Activated CD4-positive, alpha-beta T cell treated with anti-CD3 and anti-CD28 coated beads, Interleukin-2, amount 50 U/mL, for 24 hours (primary cell): Measurements from ENCODE around the gene HCN2.

Source experiments
- DNase-seq, 2 donors: peaks; one replicate each; pipeline ENCODE4 v3.0.0-alpha.2; 2020; ENCODE audit warnings: low read depth in 1 of 2, low spot score in 1 of 2

The HCN2 gene

GRCh38 chr19:570937-571565 lies 18.6 kb upstream of the HCN2 start:
- peak in 1 of 2 donors; percentile 31 for DNase-seq

DNA sequence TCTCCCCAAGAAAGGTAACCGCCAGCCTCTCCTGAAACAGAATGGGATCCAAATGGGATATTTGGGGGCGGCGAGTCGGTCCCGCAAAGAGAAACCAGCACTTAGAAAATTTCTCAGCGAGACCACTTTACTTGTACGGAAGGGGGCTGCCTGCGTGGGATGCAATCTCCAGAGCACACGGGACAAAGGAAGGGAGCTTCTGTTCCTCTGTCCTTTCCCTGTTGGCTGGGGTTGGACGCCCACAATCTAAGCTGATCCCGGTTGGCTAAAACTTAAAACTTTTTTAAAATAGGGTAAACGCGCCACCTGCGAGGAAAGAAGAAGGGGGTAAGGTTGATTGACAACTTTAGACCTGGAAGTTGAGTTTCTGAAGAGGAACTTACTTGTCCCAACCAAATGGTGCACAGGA lies 18.1 kb upstream of the HCN2 start:
- no peak for DNase-seq

DNA sequence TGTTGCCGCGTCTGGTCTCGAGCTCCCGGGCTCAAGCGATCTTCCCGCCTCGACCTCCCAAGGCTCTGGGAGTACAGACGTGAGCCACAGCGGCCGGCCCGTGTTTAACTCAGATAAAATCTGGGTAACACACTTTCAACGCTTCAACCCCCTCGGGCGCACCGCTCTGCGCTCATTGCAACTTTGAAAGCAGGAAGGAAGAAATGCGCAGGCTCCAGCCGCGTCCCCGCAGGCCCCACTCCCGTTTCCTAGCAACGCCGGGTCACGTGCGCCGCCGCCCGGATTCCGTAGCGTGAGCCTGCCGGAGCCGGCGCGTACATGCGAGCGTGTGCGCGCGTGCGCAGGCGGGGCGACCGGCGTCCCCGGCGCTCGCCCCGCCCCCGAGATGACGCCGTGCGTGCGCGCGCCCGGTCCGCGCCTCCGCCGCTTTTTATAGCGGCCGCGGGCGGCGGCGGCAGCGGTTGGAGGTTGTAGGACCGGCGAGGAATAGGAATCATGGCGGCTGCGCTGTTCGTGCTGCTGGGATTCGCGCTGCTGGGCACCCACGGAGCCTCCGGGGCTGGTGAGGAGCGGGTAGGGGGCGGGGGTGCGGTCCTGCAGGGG lies 17.4 kb upstream of the HCN2 start, which contains the start of gene BSG:
BSG (plus strand) TSS at position 457 of the 603 bp plus-strand sequence; CDS start at position 496, 39 bp downstream.
- DNase-seq: peak; percentile 90 to 97

GRCh38 chr19:572743-573518 lies 16.8 kb upstream of the HCN2 start:
- DNase-seq: no peak

GRCh38 chr19:573519-573825 lies 16.2 kb upstream of the HCN2 start:
- DNase-seq: no peak

GRCh38 chr19:574658-575526 lies 14.8 kb upstream of the HCN2 start:
- no peak for DNase-seq

GRCh38 chr19:575527-576506 lies 13.9 kb upstream of the HCN2 start:
- DNase-seq: no peak

- DNase-seq: no peak
Measured at GRCh38 chr19:576768-577438, 12.8 kb upstream of the HCN2 start.

GRCh38 chr19:577439-578392 lies 12.0 kb upstream of the HCN2 start:
- no peak for DNase-seq

- no peak for DNase-seq
Measured at GRCh38 chr19:579111-579841, 10.4 kb upstream of the HCN2 start.

- DNase-seq: no peak
Measured at GRCh38 chr19:579842-580155, 9.9 kb upstream of the HCN2 start.

DNA sequence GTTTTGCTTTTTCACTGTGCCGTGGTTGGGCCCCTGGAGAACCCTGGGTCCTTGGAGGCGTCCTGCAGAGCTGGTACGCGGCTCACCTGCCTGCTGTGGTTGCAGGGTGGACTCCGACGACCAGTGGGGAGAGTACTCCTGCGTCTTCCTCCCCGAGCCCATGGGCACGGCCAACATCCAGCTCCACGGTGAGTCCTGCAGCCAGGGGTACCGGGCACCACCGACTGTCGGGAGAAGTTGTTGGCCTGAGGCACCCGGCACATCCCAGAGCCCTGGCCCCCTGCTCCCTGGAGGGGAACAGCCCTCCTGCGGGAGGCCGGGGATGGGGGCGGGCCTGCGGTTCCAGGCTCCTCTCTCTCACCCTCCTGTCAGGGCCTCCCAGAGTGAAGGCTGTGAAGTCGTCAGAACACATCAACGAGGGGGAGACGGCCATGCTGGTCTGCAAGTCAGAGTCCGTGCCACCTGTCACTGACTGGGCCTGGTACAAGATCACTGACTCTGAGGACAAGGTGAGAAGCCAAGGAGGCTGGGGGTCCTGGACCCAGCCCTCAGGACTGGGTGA lies 9.3 kb upstream of the HCN2 start:
- DNase-seq: no peak

- DNase-seq: no peak
Measured at GRCh38 chr19:581399-582111, 8.1 kb upstream of the HCN2 start.

GRCh38 chr19:582497-583197 lies 7.0 kb upstream of the HCN2 start:
- DNase-seq: no peak

DNA sequence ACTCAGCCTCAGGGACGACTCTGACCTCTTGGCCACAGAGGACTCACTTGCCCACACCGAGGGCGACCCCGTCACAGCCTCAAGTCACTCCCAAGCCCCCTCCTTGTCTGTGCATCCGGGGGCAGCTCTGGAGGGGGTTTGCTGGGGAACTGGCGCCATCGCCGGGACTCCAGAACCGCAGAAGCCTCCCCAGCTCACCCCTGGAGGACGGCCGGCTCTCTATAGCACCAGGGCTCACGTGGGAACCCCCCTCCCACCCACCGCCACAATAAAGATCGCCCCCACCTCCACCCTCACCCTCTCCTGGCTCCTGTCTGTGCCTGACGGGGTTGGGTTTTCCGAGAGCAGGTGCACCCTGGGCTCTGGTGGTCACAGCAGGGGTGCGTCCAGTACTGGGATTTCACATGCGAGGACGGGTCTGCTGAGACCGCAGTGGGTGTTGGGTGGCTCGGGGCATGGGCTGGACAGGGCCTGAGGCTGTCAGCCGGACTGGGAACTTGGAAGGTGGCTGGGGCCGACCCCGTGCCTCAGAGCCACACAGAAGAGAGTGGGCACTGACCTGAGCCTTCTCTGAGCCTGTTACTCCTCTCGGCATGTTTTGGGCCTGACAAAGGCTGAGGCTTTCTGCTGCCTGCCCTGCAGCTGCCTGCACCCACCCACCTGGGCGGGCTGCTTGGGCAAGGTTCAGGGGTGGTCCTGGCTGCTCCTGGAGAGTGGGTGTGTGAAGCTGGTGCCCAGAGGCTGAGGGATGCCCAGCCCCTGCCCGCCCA lies 6.3 kb upstream of the HCN2 start:
- DNase-seq: no peak

DNA sequence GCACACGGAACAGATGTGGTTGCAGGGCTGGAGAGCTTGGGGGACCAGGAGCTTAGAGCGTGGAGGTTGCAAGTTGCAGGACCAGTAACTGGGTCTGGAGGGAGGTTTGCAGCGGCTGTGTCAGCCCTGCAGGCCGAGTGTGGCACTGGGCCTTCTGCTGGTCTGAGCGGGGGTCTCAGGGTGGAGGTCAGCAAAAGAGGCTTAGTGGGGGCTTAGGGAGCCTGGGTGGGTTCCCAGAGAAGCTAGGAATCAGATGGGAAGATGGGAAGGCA lies 5.8 kb upstream of the HCN2 start:
- no peak for DNase-seq
